IMR-90 (cell line): Measurements from ENCODE around the gene TNS3. TPM values are rescaled to one million over a fixed set of nuclear protein-coding genes. Genes with fewer than 3 reads are reported as not detected.

Experiments
- ATAC-seq: fragments of 200-7000 bp; cut with Tn5 transposase; 2 replicates; pipeline ENCODE4 v1.9.1; 2020; ENCODE audit warnings: low read depth, mild to moderate bottlenecking, moderate library complexity
- BruUV-seq: library from RNA; stranded (reverse); fragments of 400-500 nt; replicated peaks from 2 replicates; lab custom pipeline; 2021; lab: Mats Ljungman, UMichigan
- CTCF ChIA-PET: fragments of 300-600 bp; formaldehyde crosslinking; extraction: SDS; loops from one replicate; lab custom pipeline; 2021; ENCODE audit warnings: antibody characterized with exemption; lab: Yijun Ruan, JAX
- POLR2A ChIA-PET: fragments of 300-600 bp; sonication (Branson Sonifier 250); formaldehyde crosslinking; loops from one replicate; lab custom pipeline; 2022; ENCODE audit warnings: antibody characterized with exemption; ENCODE audit not compliant: unreplicated experiment; lab: Charles Lee
- DNase-seq: peaks from one replicate; pipeline ENCODE4 v3.0.0; 2013
- H2AFZ ChIP-seq: replicated peaks from 2 replicates; pipeline ENCODE3; 2013; ENCODE audit warnings: low read length, mild to moderate bottlenecking; ENCODE audit not compliant: poor library complexity
- H2AK5ac ChIP-seq: 2 replicates; pipeline ENCODE4 v1.6.1; 2013; ENCODE audit warnings: low read depth, low read length, inconsistent platforms
- H2AK9ac ChIP-seq: replicated peaks from 2 replicates; pipeline ENCODE3; 2013; ENCODE audit warnings: mild to moderate bottlenecking, low read depth, low read length, moderate library complexity; ENCODE audit not compliant: poor library complexity
- H2BK120ac ChIP-seq: 2 replicates; pipeline ENCODE4 v1.6.1; 2013; ENCODE audit warnings: low read depth, low read length, inconsistent platforms
- H2BK15ac ChIP-seq: 3 replicates; pipeline ENCODE4 v1.6.1; 2013; ENCODE audit warnings: low read depth, low read length, inconsistent platforms
- H2BK20ac ChIP-seq: 2 replicates; pipeline ENCODE4 v1.6.1; 2013; ENCODE audit warnings: low read depth, mild to moderate bottlenecking, inconsistent platforms, low read length, moderate library complexity
- H2BK5ac ChIP-seq: 2 replicates; pipeline ENCODE4 v1.6.1; 2013; ENCODE audit warnings: mild to moderate bottlenecking, low read depth, low read length, inconsistent platforms; ENCODE audit not compliant: poor library complexity, severe bottlenecking
- H3K14ac ChIP-seq: replicated peaks from 2 replicates; pipeline ENCODE4 v1.6.1; 2013; ENCODE audit warnings: low read depth, low read length, inconsistent platforms
- H3K18ac ChIP-seq: 2 replicates; pipeline ENCODE4 v1.6.1; 2013; ENCODE audit warnings: low read depth, low read length, control low read depth
- H3K23ac ChIP-seq: 2 replicates; pipeline ENCODE4 v1.6.1; 2013; ENCODE audit warnings: low read depth, low read length, inconsistent platforms
- H3K27ac ChIP-seq: 2 replicates; pipeline ENCODE4 v1.5.1; 2013; ENCODE audit warnings: mild to moderate bottlenecking, control low read depth, low read length; ENCODE audit not compliant: insufficient read depth
- H3K27me3 ChIP-seq: 2 replicates; pipeline ENCODE4 v1.6.1; 2013; ENCODE audit warnings: low read length; ENCODE audit not compliant: control insufficient read depth, insufficient read depth
- H3K36me3 ChIP-seq: 2 replicates; pipeline ENCODE4 v1.6.1; 2013; ENCODE audit warnings: low read length, mixed read lengths; ENCODE audit not compliant: control insufficient read depth, insufficient read depth
- H3K4ac ChIP-seq: 2 replicates; pipeline ENCODE4 v1.6.1; 2013; ENCODE audit warnings: low read depth, low read length, inconsistent platforms
- H3K4me1 ChIP-seq: 2 replicates; pipeline ENCODE4 v1.6.1; 2013; ENCODE audit warnings: low read length, mixed read lengths; ENCODE audit not compliant: control insufficient read depth, insufficient read depth
- H3K4me2 ChIP-seq: 2 replicates; pipeline ENCODE4 v1.6.1; 2013; ENCODE audit warnings: low read depth, mild to moderate bottlenecking, control low read depth, low read length, moderate library complexity
- H3K4me3 ChIP-seq: 2 replicates; pipeline ENCODE4 v1.5.1; 2013; ENCODE audit warnings: low read depth, mild to moderate bottlenecking, control low read depth, low read length, moderate library complexity; ENCODE audit not compliant: insufficient read depth
- H3K56ac ChIP-seq: 2 replicates; pipeline ENCODE4 v1.6.1; 2013; ENCODE audit warnings: low read length, inconsistent platforms; ENCODE audit not compliant: insufficient read depth; ENCODE audit errors: extremely low read depth
- H3K79me1 ChIP-seq, 2 experiments: 2 replicates each; pipeline ENCODE4 v1.6.1; 2013; ENCODE audit warnings: low read length in 2 of 2, inconsistent platforms in 1 of 2, low read depth in 1 of 2
- H3K9ac ChIP-seq: 2 replicates; pipeline ENCODE4 v1.6.1; 2013; ENCODE audit warnings: low read depth, low read length, control low read depth
- H3K9me1 ChIP-seq: 2 replicates; pipeline ENCODE4 v1.6.1; 2013; ENCODE audit warnings: low read length, inconsistent platforms; ENCODE audit not compliant: insufficient read depth
- H3K9me3 ChIP-seq: 2 replicates; pipeline ENCODE4 v1.6.1; 2013; ENCODE audit warnings: low read length; ENCODE audit not compliant: control insufficient read depth, insufficient read depth
- H4K20me1 ChIP-seq: 2 replicates; pipeline ENCODE4 v1.6.1; 2013; ENCODE audit warnings: low read length, inconsistent platforms; ENCODE audit not compliant: insufficient read depth
- H4K5ac ChIP-seq: 2 replicates; pipeline ENCODE4 v1.6.1; 2013; ENCODE audit warnings: mild to moderate bottlenecking, low read depth, low read length, control low read depth
- H4K8ac ChIP-seq, 2 experiments: 2 replicates each; pipeline ENCODE4 v1.6.1; 2013; ENCODE audit warnings: low read depth in 2 of 2, low read length in 2 of 2, control low read depth in 1 of 2, inconsistent platforms in 1 of 2
- H4K91ac ChIP-seq: 2 replicates; pipeline ENCODE4 v1.6.1; 2013; ENCODE audit warnings: low read depth, low read length, inconsistent platforms; ENCODE audit not compliant: insufficient read depth
- BHLHE40 ChIP-seq: fragments of 150-350 bp; IDR thresholded peaks from 2 replicates; pipeline ENCODE4 v1.6.1; 2016; ENCODE audit warnings: mild to moderate bottlenecking, low read depth, low read length
- CEBPB ChIP-seq: IDR thresholded peaks from 2 replicates; pipeline ENCODE4 v1.6.1; 2012; ENCODE audit warnings: low read depth, low read length, improper control_type of control experiment
- CHD1 ChIP-seq: IDR thresholded peaks from 2 replicates; pipeline ENCODE4 v1.6.1; 2012; ENCODE audit warnings: low read depth, low read length, improper control_type of control experiment
- CTCF ChIP-seq: conservative IDR thresholded peaks from 2 replicates; pipeline ENCODE4 v1.5.1; 2012; ENCODE audit warnings: mild to moderate bottlenecking, low read depth, low read length, improper control_type of control experiment
- ELK1 ChIP-seq: fragments of 150-350 bp; IDR thresholded peaks from 2 replicates; pipeline ENCODE4 v1.6.1; 2016; ENCODE audit warnings: low read depth, mild to moderate bottlenecking, low read length, moderate library complexity, borderline replicate concordance
- MAFK ChIP-seq: IDR thresholded peaks from 2 replicates; pipeline ENCODE4 v1.6.1; 2012; ENCODE audit warnings: low read depth, low read length, improper control_type of control experiment
- MAZ ChIP-seq: IDR thresholded peaks from 2 replicates; pipeline ENCODE4 v1.6.1; 2012; ENCODE audit warnings: low read depth, mild to moderate bottlenecking, low read length, improper control_type of control experiment, moderate library complexity, borderline replicate concordance
- MXI1 ChIP-seq: IDR thresholded peaks from 2 replicates; pipeline ENCODE4 v1.6.1; 2012; ENCODE audit warnings: low read depth, mild to moderate bottlenecking, low read length, moderate library complexity, borderline replicate concordance
- NFE2L2 ChIP-seq: fragments of 150-350 bp; IDR thresholded peaks from 2 replicates; pipeline ENCODE4 v1.6.1; 2016; ENCODE audit warnings: low read depth, mild to moderate bottlenecking, low read length
- POLR2A ChIP-seq: IDR thresholded peaks from 2 replicates; pipeline ENCODE4 v1.6.1; 2012; ENCODE audit warnings: mild to moderate bottlenecking, low read depth, low read length
- RAD21 ChIP-seq: IDR thresholded peaks from 2 replicates; pipeline ENCODE4 v1.6.1; 2012; ENCODE audit warnings: low read length, improper control_type of control experiment
- RCOR1 ChIP-seq: IDR thresholded peaks from 2 replicates; pipeline ENCODE4 v1.6.1; 2012; ENCODE audit warnings: mild to moderate bottlenecking, low read length, improper control_type of control experiment; ENCODE audit not compliant: insufficient replicate concordance
- RFX5 ChIP-seq: IDR thresholded peaks from 2 replicates; pipeline ENCODE4 v1.8.0; 2012; ENCODE audit warnings: low read depth, mild to moderate bottlenecking, low read length, moderate library complexity
- SMC3 ChIP-seq: fragments of 150-350 bp; IDR thresholded peaks from 2 replicates; pipeline ENCODE4 v1.6.1; 2016; ENCODE audit warnings: low read depth, mild to moderate bottlenecking, antibody characterized with exemption, low read length, moderate library complexity
- USF2 ChIP-seq: fragments of 150-350 bp; IDR thresholded peaks from 2 replicates; pipeline ENCODE4 v1.6.1; 2017; ENCODE audit warnings: mild to moderate bottlenecking, antibody characterized with exemption, low read length, low read depth
- WGBS, 2 experiments: methylation state at CpG; one replicate each; pipeline versions ENCODE4 v1.1.5 to v1.1.7; 2013; ENCODE audit warnings: missing lambda C conversion rate in 2 of 2; ENCODE audit not compliant: insufficient read length in 1 of 2; ENCODE audit errors: extremely low coverage in 2 of 2; 5-methylcytosine and 5-hydroxymethylcytosine counted together
- dilution Hi-C: fragments of 300-500 bp; cut with HindIII; formaldehyde crosslinking; loops from one replicate; pipeline ENCODE4 v1.14.3; 2018; ENCODE audit warnings: low sequenced_read_pairs; ENCODE audit not compliant: unreplicated experiment
- in situ Hi-C: fragments of 300-500 bp; cut with MboI; formaldehyde crosslinking; loops from 3 replicates; pipeline ENCODE4 v1.14.3; 2019; ENCODE audit warnings: low sequenced_read_pairs, inconsistent platforms, mixed read lengths
- intact Hi-C: fragments of 100-400 bp; cut with micrococcal nuclease; formaldehyde crosslinking; loops from 2 replicates; pipeline ENCODE4 v1.10.0; 2022
- polyA plus RNA-seq, 3 experiments: library from polyadenylated mRNA; depleted of rRNA; stranded (reverse); fragments of >200 nt; gene quantifications; 2 replicates each; pipeline ENCODE4 v1.2.3, GENCODE V29; 2012; ENCODE audit warnings: low replicate concordance in 1 of 3
- total RNA-seq: library from RNA; depleted of rRNA; stranded (reverse); fragments of >200 nt; gene quantifications from 2 replicates; pipeline ENCODE4 v1.2.3, GENCODE V29; 2012

The TNS3 gene
- total and polyA plus RNA-seq, 2 of the 4 experiments (the other 2 are of a cell fraction): 64.3 to 79.2 TPM

GRCh38 chr7:47331179-47331565, 250.7 kb downstream of the TNS3 start:
- Histone ChIP-seq H2BK5ac (no peak overlapping the region), H2AK5ac (no peak overlapping the region; the same call in 1 of the 2 replicates), H3K9me3 (no peaks in the 10 kb centered on the region), H3K27ac (no peak overlapping the region), H3K36me3 (peaks cover 14% of the 10 kb centered on the region), H3K4ac (no peak overlapping the region), H2BK120ac (no peak overlapping the region), H4K20me1 (peaks cover 45% of the 10 kb centered on the region), H2AFZ (no peak overlapping the region), H3K14ac (no peak overlapping the region), H3K9ac (no peak overlapping the region), H3K9me1 (peaks cover 52% of the 10 kb centered on the region), H4K5ac (no peak overlapping the region), H3K4me2 (no peak overlapping the region), H3K56ac (no peak overlapping the region), H3K27me3 (no peaks in the 10 kb centered on the region), H2BK15ac (no peak overlapping the region), H3K4me3 (no peak overlapping the region), H2BK20ac (no peak overlapping the region), H4K8ac (no peak overlapping the region), H3K18ac (no peak overlapping the region), H2AK9ac (no peak overlapping the region), H3K79me1 (peaks cover 28 to 89% of the 10 kb centered on the region in 2 experiments), H3K4me1 (peaks cover 54% of the 10 kb centered on the region), H3K23ac (no peak overlapping the region), H4K91ac (no peak overlapping the region)
- intact Hi-C loops: no loop called here
- ATAC-seq: no peak
- dilution Hi-C loops: no loop called here
- TF ChIP-seq POLR2A: no peak
- TF ChIP-seq NFE2L2: no peak
- no peak for TF ChIP-seq USF2
- TF ChIP-seq MAZ: no peak
- TF ChIP-seq ELK1: no peak
- no peak for TF ChIP-seq BHLHE40
- no peak for TF ChIP-seq RAD21
- no peak for TF ChIP-seq SMC3
- no peak for TF ChIP-seq MAFK
- TF ChIP-seq CHD1: no peak
- no peak for TF ChIP-seq RFX5
- TF ChIP-seq CEBPB: no peak
- TF ChIP-seq MXI1: no peak
- TF ChIP-seq RCOR1: no peak
- TF ChIP-seq CTCF: no peak
- BruUV-seq: no TSS peak
- WGBS, 2 experiments: 100% methylated on average over 3 of the region's 6 CpGs; no CpG with 5 or more reads in 1 of the 2 experiments
- ChIA-PET POLR2A (no interaction called here), CTCF (no interaction called here)
- no peak for DNase-seq
- in situ Hi-C loops: no loop called here
